ENCODE measurements around the gene AGBL3. TPM values are rescaled to one million over a fixed set of nuclear protein-coding genes. Genes with fewer than 3 reads are reported as not detected.
"Not testable (repeated sequence)": the region's sequence is repeated elsewhere in the genome, so short reads cannot be mapped to it uniquely, and the experiment has no call there.

The AGBL3 gene
- total and polyA plus RNA-seq, 7 donors, result 0.23 to 3.1 (median 0.95) TPM

DNA sequence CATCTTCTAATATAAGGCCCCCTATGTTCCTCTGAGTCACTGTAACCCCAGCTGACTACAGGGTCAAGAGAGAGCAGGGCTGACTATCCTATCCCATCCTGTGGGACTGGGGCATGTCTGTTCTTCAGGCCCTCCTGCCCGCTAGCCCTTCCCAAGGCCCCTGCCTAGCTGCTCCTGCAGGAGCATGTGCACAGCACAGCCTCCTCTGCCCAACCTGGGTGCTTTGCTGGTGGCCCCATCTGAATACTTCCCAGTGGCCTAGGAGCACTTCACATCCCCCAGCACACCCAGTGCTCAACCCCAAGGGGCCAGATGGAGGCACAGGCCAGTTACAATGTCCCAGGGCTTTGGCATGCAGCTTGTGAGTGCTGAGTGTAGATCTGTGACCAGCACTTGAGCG is 37.3 kb downstream of the AGBL3 start:
- no peak for TF ChIP-seq CTCF (IDR thresholded peaks at IDR 0.05)
- 93% methylated on average over 2 of the region's 2 CpGs for WGBS, 2 donors
- DNase-seq, result no peak
- no peaks in the 10 kb centered on the region for H3K36me3 ChIP-seq
- H3K27ac ChIP-seq, result no peak overlapping the region
- H3K9me3 ChIP-seq, result no peaks in the 10 kb centered on the region
- no peaks in the 10 kb centered on the region for H3K27me3 ChIP-seq
- intact Hi-C loops (cut with DNase I), result no loop called here
- no peaks in the 10 kb centered on the region for H3K4me1 ChIP-seq
- no peak overlapping the region for H3K4me3 ChIP-seq

- 61 to 82% methylated on average over 2 of the region's 2 CpGs for WGBS, 2 donors
- TF ChIP-seq POLR2A (IDR thresholded peaks at IDR 0.05) (no peak), POLR2AphosphoS5 (IDR thresholded peaks at IDR 0.05) (no peak), EP300 (IDR thresholded peaks at IDR 0.05) (no peak), CTCF (IDR thresholded peaks at IDR 0.05) (no peak)
- no peak for DNase-seq
- H3K4me1 ChIP-seq, result no peaks in the 10 kb centered on the region
- no peaks in the 10 kb centered on the region for H3K36me3 ChIP-seq
- H3K4me3 ChIP-seq, result no peak overlapping the region
- no peaks in the 10 kb centered on the region for H3K9me3 ChIP-seq
- intact Hi-C loops (cut with DNase I), result no loop called here
- H3K27me3 ChIP-seq, result no peaks in the 10 kb centered on the region
- no peak overlapping the region for H3K27ac ChIP-seq
Measured at GRCh38 chr7:135035252-135035651, 48.9 kb downstream of the AGBL3 start.

GRCh38 chr7:135067017-135067416 is 80.7 kb downstream of the AGBL3 start:
- DNase-seq; intact Hi-C loops (cut with DNase I); H3K9me3 ChIP-seq; H3K36me3 ChIP-seq; H3K27me3 ChIP-seq; H3K4me3 ChIP-seq; H3K27ac ChIP-seq; H3K4me1 ChIP-seq: not testable (repeated sequence)
- WGBS, 2 donors, result 91 to 94% methylated on average over 12 of the region's 12 CpGs

DNA sequence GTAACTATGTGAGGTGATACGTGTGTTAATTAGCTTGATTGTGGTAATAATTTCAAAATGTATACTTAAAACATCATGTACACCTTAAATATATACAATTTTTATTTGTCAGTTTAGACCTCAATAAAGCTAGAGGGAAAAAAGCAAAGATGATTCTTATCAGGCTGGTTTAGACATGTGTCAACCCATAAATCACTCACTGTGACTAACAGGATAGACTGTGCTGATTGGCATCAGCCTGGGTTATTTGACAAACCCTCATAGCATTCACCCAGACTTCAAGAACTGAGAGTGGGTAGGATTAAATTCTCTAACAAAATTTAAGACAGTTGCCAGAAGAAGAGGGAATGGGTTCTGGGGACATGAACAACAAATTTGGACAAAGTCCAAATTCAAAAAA is 87.8 kb downstream of the AGBL3 start:
- WGBS, 2 donors, result 91 to 95% methylated on average over 1 of the region's 1 CpG
- intact Hi-C loops (cut with DNase I), result no loop called here
- H3K4me3 ChIP-seq, result no peak overlapping the region
- H3K27ac ChIP-seq, result no peak overlapping the region
- no peak for TF ChIP-seq CTCF (IDR thresholded peaks at IDR 0.05)
- no peak for TF ChIP-seq POLR2A (IDR thresholded peaks at IDR 0.05)
- no peak for TF ChIP-seq POLR2AphosphoS5 (IDR thresholded peaks at IDR 0.05)
- TF ChIP-seq EP300 (IDR thresholded peaks at IDR 0.05), result no peak
- H3K36me3 ChIP-seq, result no peaks in the 10 kb centered on the region
- H3K27me3 ChIP-seq, result no peaks in the 10 kb centered on the region
- no peaks in the 10 kb centered on the region for H3K9me3 ChIP-seq
- no peak for DNase-seq
- no peaks in the 10 kb centered on the region for H3K4me1 ChIP-seq

GRCh38 chr7:135074531-135074930 is 88.2 kb downstream of the AGBL3 start:
- no peak for TF ChIP-seq POLR2AphosphoS5 (IDR thresholded peaks at IDR 0.05)
- no peak for TF ChIP-seq EP300 (IDR thresholded peaks at IDR 0.05)
- no peak for TF ChIP-seq CTCF (IDR thresholded peaks at IDR 0.05)
- no peak for TF ChIP-seq POLR2A (IDR thresholded peaks at IDR 0.05)
- Histone ChIP-seq H3K4me3 (no peak overlapping the region), H3K27me3 (no peaks in the 10 kb centered on the region), H3K4me1 (no peaks in the 10 kb centered on the region), H3K36me3 (no peaks in the 10 kb centered on the region), H3K9me3 (no peaks in the 10 kb centered on the region), H3K27ac (no peak overlapping the region)
- 43 to 99% methylated on average over 1 of the region's 1 CpG for WGBS, 2 donors
- DNase-seq, result no peak
- intact Hi-C loops (cut with DNase I), result no loop called here

Data from sigmoid colon (tissue), 7 donors.